ENCODE results near the gene SLC36A3.

The SLC36A3 gene

GRCh38 chr5:151245680-151246219, 57.8 kb downstream of the SLC36A3 start:
- Histone ChIP-seq H3K4me1 (ENCODE audit: insufficient read depth, low read length, severe bottlenecking) (peaks cover 22% of the 10 kb centered on the region), H2AFZ (ENCODE audit: low read length) (no peak overlapping the region), H3K4me2 (ENCODE audit: low read length) (no peak overlapping the region), H3K27ac (ENCODE audit: low read depth, low read length, poor library complexity, severe bottlenecking) (no peak overlapping the region), H3K9ac (ENCODE audit: low read length) (no peak overlapping the region), H3K79me2 (ENCODE audit: insufficient read depth, low read length) (no peaks in the 10 kb centered on the region), H3K4me3 (ENCODE audit: low read depth, low read length, poor library complexity, severe bottlenecking) (no peak overlapping the region), H3K27me3 (ENCODE audit: insufficient read depth, low read length) (no peaks in the 10 kb centered on the region), H3F3A (ENCODE audit: insufficient read depth, low read length) (no peaks in the 10 kb centered on the region), H3K36me3 (ENCODE audit: insufficient read depth, low read length) (no peaks in the 10 kb centered on the region), H3K9me3 (ENCODE audit: low read length) (no peaks in the 10 kb centered on the region), H4K20me1 (ENCODE audit: insufficient read depth, low read length) (no peaks in the 10 kb centered on the region), H3K9me2 (ENCODE audit: low read depth, low read length) (no peaks in the 10 kb centered on the region)
- no peak for TF ChIP-seq EZH2 (IDR thresholded peaks at IDR 0.05; ENCODE audit: borderline replicate concordance, low read length)
- no peak for TF ChIP-seq CTCF (IDR thresholded peaks at IDR 0.05; ENCODE audit: low read length)

- no peak overlapping the region for H3K4me3 ChIP-seq (ENCODE audit: low read depth, low read length, poor library complexity, severe bottlenecking)
- H3K27ac ChIP-seq (ENCODE audit: low read depth, low read length, poor library complexity, severe bottlenecking) = no peak overlapping the region
- no peaks in the 10 kb centered on the region for H3K9me3 ChIP-seq (ENCODE audit: low read length)
- no peaks in the 10 kb centered on the region for H3F3A ChIP-seq (ENCODE audit: insufficient read depth, low read length)
- no peaks in the 10 kb centered on the region for H3K9me2 ChIP-seq (ENCODE audit: low read depth, low read length)
- H4K20me1 ChIP-seq (ENCODE audit: insufficient read depth, low read length) = no peaks in the 10 kb centered on the region
- no peak overlapping the region for H3K9ac ChIP-seq (ENCODE audit: low read length)
- peaks cover 5% of the 10 kb centered on the region; the same call in 1 of the 2 replicates for H3K36me3 ChIP-seq (ENCODE audit: insufficient read depth, low read length)
- no peak overlapping the region for H3K4me2 ChIP-seq (ENCODE audit: low read length)
- no peak for TF ChIP-seq CTCF (IDR thresholded peaks at IDR 0.05; ENCODE audit: low read length)
- TF ChIP-seq EZH2 (IDR thresholded peaks at IDR 0.05; ENCODE audit: borderline replicate concordance, low read length) = no peak
- peaks cover 26% of the 10 kb centered on the region for H3K4me1 ChIP-seq (ENCODE audit: insufficient read depth, low read length, severe bottlenecking)
- H2AFZ ChIP-seq (ENCODE audit: low read length) = no peak overlapping the region
- no peaks in the 10 kb centered on the region for H3K27me3 ChIP-seq (ENCODE audit: insufficient read depth, low read length)
- no peaks in the 10 kb centered on the region for H3K79me2 ChIP-seq (ENCODE audit: insufficient read depth, low read length)
Observed at GRCh38 chr5:151244206-151244605, 59.4 kb downstream of the SLC36A3 start.

- no peak overlapping the region for H2AFZ ChIP-seq (ENCODE audit: low read length)
- no peak overlapping the region for H3K4me3 ChIP-seq (ENCODE audit: low read depth, low read length, poor library complexity, severe bottlenecking)
- H3F3A ChIP-seq (ENCODE audit: insufficient read depth, low read length) = no peaks in the 10 kb centered on the region
- no peak overlapping the region for H3K9ac ChIP-seq (ENCODE audit: low read length)
- no peaks in the 10 kb centered on the region for H3K27me3 ChIP-seq (ENCODE audit: insufficient read depth, low read length)
- peaks cover 5% of the 10 kb centered on the region; the same call in 1 of the 2 replicates for H3K36me3 ChIP-seq (ENCODE audit: insufficient read depth, low read length)
- H3K4me2 ChIP-seq (ENCODE audit: low read length) = no peak overlapping the region
- peaks cover 32% of the 10 kb centered on the region for H3K4me1 ChIP-seq (ENCODE audit: insufficient read depth, low read length, severe bottlenecking)
- no peaks in the 10 kb centered on the region for H4K20me1 ChIP-seq (ENCODE audit: insufficient read depth, low read length)
- no peaks in the 10 kb centered on the region for H3K79me2 ChIP-seq (ENCODE audit: insufficient read depth, low read length)
- TF ChIP-seq CTCF (IDR thresholded peaks at IDR 0.05; ENCODE audit: low read length) (no peak), EZH2 (IDR thresholded peaks at IDR 0.05; ENCODE audit: borderline replicate concordance, low read length) (no peak)
- no peak overlapping the region for H3K27ac ChIP-seq (ENCODE audit: low read depth, low read length, poor library complexity, severe bottlenecking)
- H3K9me2 ChIP-seq (ENCODE audit: low read depth, low read length) = no peaks in the 10 kb centered on the region
- H3K9me3 ChIP-seq (ENCODE audit: low read length) = no peaks in the 10 kb centered on the region
Observed at GRCh38 chr5:151243564-151243963, 60.0 kb downstream of the SLC36A3 start.
